NCI-H2081 treated with DMSO at 0.1 percent for 48 hours (cell line): Measurements from ENCODE around the gene TTC28.
"Not testable (repeated sequence)": the region's sequence is repeated elsewhere in the genome, so short reads cannot be mapped to it uniquely, and the experiment has no call there.

Experiments
- DNase-seq: peaks from one replicate; lab custom pipeline; 2025; lab: John Stamatoyannopoulos, UW

TTC28 gene

DNA sequence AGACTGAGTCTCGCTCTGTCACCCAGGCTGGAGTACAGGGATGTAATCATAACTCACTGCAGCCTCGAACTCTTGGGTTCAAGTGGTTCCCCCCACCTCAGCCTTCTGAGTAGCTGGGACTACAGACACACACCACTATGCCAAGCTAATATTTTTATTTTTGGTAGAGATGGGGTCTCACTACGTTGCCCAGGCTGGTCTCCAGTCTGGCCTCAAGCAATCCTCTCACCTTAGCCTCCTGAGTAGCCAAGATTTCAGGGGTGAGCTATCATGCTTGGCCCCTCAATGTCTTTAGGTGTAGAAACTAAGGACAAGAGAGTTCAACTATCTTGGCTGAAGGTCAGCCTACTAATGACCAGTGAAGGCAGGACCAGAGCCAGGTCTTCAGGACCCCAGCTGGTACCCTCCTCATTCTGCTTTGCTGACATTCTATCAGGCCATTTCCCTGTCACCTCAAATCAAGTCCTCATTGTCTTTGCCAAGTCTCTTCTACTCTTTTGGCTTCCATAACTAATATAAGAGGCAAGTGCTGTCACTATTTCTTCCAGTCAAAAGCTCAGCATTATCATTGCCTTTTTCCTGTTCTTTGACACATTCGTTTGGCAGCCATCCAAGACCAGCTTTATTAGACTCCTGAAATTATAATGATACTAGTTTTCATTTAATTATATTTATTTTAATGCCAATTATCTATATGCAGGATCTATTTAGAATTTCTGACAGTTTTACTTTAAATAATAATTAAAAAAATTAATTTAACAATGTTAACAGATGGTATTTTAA, 496.4 kb downstream of the TTC28 start:
- DNase-seq = no peak

GRCh38 chr22:28180804-28181731, 498.6 kb downstream of the TTC28 start:
- no peak for DNase-seq

DNA sequence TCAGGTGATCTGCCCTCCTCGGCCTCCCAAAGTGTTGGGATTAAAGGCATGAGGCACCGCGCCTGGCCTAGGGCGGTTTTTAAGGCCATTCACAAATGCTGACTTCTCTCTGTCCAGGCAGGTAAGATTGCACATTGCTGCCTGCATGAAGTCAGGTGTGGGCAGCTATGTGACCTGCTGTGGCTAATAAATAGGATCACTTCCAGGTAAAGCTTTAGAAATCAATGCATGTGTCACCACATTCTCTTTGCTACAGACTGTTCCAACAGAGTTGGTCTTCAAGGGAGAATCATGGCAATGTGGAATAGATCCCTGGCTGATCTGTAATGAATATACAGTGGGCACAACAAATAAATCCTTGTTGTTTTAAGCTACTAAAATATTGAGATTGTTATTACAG, 500.2 kb downstream of the TTC28 start:
- no peak for DNase-seq

DNA sequence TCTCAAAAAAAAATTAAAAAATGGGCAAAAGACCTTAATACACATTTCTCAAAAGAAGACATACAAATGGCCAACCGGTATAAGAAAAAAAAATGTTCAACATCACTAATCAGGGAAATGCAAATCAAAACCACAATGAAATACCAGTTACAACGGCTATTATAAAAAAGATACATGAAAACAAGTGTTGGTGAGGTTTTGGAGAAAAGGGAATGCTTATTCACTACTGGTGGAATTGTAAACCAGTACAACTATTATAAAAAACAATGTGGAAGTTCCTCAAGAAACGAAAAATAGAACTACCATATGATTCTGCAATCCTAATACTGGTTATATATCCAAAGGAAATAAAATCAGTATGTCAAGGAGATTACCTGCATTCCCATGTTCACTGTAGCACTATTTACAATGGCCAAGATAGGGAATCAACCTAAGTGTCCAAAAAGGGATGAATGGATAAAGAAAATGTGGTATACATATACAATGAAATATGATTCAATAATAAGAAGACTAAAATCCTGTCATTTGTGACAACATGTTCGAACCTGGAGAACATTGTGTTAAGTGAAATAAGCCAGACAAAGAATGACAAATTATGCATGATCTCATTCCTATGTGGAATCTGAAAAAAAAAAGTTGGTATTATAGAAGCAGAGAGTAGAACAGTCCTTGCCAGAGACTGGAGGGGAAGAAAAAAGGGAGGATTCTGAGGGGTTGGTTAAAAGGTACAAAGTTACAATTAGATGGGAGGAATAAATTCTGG, 503.7 kb downstream of the TTC28 start:
- DNase-seq = no peak

GRCh38 chr22:28174509-28174908, 505.1 kb downstream of the TTC28 start:
- no peak for DNase-seq

DNA sequence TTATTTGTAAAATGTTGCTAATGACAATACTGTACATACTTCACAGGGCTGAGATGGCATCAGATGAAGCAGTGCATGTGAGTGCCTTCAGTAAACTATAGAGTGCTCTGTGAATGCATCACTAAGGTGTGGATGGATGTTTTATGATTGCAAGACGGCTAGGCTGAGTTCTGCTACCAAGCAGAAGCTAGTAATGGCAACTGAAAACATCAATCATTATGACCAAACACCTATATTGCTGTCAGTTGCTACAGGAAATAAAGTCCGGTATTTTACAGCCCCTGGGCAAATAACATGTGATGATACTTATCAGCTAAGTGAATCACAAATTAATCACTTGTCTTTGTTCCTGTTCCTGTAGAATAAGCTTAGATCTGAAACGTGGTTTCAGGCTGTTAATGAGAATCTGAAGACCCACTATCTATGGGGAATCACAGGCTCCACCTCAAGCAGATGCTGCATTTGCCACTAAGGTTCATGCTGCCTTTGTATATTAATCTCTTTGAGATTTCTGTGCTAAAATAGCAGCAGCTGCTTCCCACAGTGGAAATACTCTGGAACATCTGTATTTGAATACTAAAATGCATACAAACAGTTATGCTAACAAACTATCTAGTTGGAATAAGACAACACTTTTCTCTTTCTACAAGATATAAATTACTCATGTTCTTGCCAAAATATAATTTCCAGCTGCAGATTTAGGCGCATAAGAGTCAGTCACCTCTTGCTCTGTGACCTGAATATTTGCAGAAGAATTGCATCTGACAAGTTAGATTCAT, 506.6 kb downstream of the TTC28 start:
- DNase-seq = no peak

DNA sequence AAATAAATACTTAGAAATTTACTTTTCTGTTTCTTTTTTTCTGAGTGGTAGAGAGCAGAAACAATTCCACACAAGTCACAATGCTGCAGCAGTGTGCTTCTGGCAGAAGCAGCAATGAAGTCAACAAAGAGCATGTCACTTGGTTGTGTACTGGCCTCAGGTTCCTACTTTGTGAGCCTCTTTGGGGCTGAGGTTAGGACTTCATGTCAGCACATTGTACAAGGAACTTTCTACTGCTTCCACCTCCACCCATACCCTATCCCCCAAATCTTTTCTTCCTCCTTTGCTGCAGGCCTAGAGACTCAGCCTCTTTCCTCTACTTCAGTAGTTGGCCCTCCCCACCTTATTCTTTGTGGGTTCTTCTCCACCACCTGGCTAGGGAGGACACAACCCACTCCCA, 507.9 kb downstream of the TTC28 start:
- no peak for DNase-seq

GRCh38 chr22:28171115-28171514, 508.5 kb downstream of the TTC28 start:
- DNase-seq = no peak

DNA sequence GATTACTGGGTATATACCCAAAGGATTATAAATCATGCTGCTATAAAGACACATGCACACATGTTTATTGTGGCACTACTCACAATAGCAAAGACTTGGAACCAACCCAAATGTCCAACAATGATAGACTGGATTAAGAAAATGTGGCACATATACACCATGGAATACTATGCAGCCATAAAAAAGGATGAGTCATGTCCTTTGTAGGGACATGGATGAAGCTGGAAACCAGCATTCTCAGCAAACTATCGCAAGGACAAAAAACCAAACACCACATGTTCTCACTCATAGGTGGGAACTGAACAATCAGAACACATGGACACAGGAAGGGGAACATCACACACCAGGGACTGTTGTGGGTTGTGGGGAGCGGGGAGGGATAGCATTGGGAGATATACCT, 510.3 kb downstream of the TTC28 start:
- not testable (repeated sequence) for DNase-seq

GRCh38 chr22:28155808-28156207, 523.8 kb downstream of the TTC28 start:
- no peak for DNase-seq

- no peak for DNase-seq
Observed at GRCh38 chr22:28154861-28155260, 524.8 kb downstream of the TTC28 start.

DNA sequence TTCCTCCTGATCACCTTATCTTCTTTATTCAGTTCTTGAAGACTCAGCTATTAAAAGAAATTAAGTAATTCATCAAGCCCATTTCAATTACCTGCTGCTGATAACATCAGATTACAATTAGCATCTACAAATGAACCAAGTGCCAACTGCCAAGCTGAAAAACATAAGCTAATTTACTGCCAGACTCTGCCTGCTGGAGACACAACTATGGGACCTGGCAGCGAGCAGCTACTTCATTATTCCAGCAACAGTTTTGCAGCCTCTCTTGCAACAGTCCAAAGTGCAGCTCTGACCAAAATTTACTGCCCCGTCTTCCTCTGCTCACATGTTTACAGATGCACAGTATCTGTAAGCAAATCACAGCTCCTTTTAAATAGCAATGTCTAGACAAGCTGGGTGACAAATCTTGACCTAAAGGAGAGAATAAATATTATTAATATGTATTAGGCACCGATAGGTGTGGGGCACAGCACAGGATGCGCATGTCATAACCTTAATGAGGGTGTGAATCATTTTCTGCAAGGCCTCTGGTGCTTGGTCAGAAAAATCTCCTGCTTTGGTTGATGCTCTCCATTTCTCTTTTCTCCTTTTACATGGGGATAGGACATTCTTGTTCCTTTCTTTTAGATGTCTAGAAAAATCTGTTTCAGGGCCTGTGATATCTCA, 528.4 kb downstream of the TTC28 start:
- DNase-seq = no peak

- DNase-seq = no peak
Observed at GRCh38 chr22:28148816-28149465, 530.7 kb downstream of the TTC28 start.

GRCh38 chr22:28147401-28147800, 532.2 kb downstream of the TTC28 start:
- DNase-seq = no peak

GRCh38 chr22:28146401-28147314, 533.0 kb downstream of the TTC28 start:
- no peak for DNase-seq

GRCh38 chr22:28143961-28144745, 535.5 kb downstream of the TTC28 start:
- DNase-seq = no peak

- no peak for DNase-seq
Observed at GRCh38 chr22:28143241-28143865, 536.3 kb downstream of the TTC28 start.

- DNase-seq = no peak
Observed at GRCh38 chr22:28142361-28142961, 537.2 kb downstream of the TTC28 start.
